Vagina (tissue), 2 donors: ENCODE measurements around the gene NPAS3. TPM values are rescaled to one million over a fixed set of nuclear protein-coding genes. Genes with fewer than 3 reads are reported as not detected.

Experiments
- DNase-seq, 2 donors: peaks; one replicate each; pipeline ENCODE4 v3.0.0-alpha.2; 2017; ENCODE audit errors: extremely low spot score in 2 of 2
- H3K27ac ChIP-seq: fragments of 200-600 bp; sonication (generic); one replicate; pipeline ENCODE4 v1.5.1; 2019
- H3K27me3 ChIP-seq: fragments of 200-600 bp; sonication (generic); one replicate; pipeline ENCODE4 v1.5.1; 2019
- H3K36me3 ChIP-seq, 2 donors: fragments of 200-600 bp; sonication (generic); one replicate each; pipeline ENCODE4 v1.5.1; 2017 to 2019
- H3K4me1 ChIP-seq: fragments of 200-600 bp; sonication (generic); one replicate; pipeline ENCODE4 v1.5.1; 2019
- H3K4me3 ChIP-seq, 2 donors: fragments of 200-600 bp; sonication (generic); 1 replicate in 1 of 2; 2 replicates in 1 of 2; pipeline ENCODE4 v1.5.1; 2016 to 2019
- H3K9me3 ChIP-seq: fragments of 200-600 bp; sonication (generic); one replicate; pipeline ENCODE4 v1.5.1; 2019
- CTCF ChIP-seq, 3 experiments: fragments of 450-650 bp in 2 of 3; fragments of 200-600 bp in 1 of 3; sonication (generic) in 1 of 3; IDR thresholded peaks; one replicate each; pipeline ENCODE4 v1.5.1; 2017 to 2019; ENCODE audit warnings: antibody characterized with exemption in 3 of 3, mild to moderate bottlenecking in 2 of 3, moderate library complexity in 2 of 3
- POLR2A ChIP-seq, 2 donors: fragments of 450-650 bp; IDR thresholded peaks; one replicate each; pipeline ENCODE4 v1.6.1; 2017; ENCODE audit warnings: antibody characterized with exemption in 2 of 2, mild to moderate bottlenecking in 2 of 2, moderate library complexity in 2 of 2
- POLR2AphosphoS5 ChIP-seq, 2 donors: sonication (generic); formaldehyde crosslinking; IDR thresholded peaks; one replicate each; pipeline ENCODE4 v1.9.0; 2017; ENCODE audit warnings: antibody characterized with exemption in 2 of 2, mild to moderate bottlenecking in 2 of 2, low read depth in 1 of 2; ENCODE audit not compliant: insufficient read depth in 1 of 2
- intact Hi-C: fragments of 100-400 bp; cut with DNase I; formaldehyde crosslinking; loops from one replicate; pipeline ENCODE4 v1.15.1; 2023
- total RNA-seq: library from RNA; depleted of rRNA; stranded (reverse); fragments of >200 nt; gene quantifications from one replicate; pipeline ENCODE4 v1.2.3, GENCODE V29; 2016

The NPAS3 gene
- total RNA-seq, 1 donor from 2014 or later: 1.2 TPM

- DNase-seq: no peak
- intact Hi-C loops: no loop called here
- H3K4me3 ChIP-seq: no peak overlapping the region
- TF ChIP-seq POLR2AphosphoS5 (IDR thresholded peaks at IDR 0.05; ENCODE audit: insufficient read depth in 1 of 2, low read depth in 1 of 2): no peak
- TF ChIP-seq POLR2A (IDR thresholded peaks at IDR 0.05): no peak
- no peak for TF ChIP-seq CTCF (IDR thresholded peaks at IDR 0.05)
- H3K27me3 ChIP-seq: no peaks in the 10 kb centered on the region
- H3K27ac ChIP-seq: no peak overlapping the region
- no peaks in the 10 kb centered on the region for H3K36me3 ChIP-seq
- no peaks in the 10 kb centered on the region for H3K9me3 ChIP-seq
- H3K4me1 ChIP-seq: no peaks in the 10 kb centered on the region
Observed at GRCh38 chr14:33726685-33727084, 788.0 kb downstream of the NPAS3 start.

DNA sequence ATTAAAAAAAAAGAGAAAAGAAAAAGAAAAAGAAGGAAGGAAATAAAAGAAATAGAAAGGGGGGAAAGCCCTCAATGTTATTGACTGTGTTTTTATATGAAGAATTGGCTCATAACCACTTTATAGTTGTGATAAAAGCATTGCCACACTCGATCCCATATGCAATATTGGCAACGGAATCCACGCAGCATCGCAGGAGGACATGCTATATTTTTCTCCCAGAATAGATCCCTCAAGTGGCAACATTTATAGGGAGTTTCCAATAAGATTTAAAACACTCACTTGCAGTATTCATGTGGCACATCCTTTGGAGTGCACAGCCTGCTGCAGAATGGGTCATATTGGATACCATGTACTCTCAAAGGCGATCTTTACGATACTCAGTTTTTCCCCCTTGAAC is 788.9 kb downstream of the NPAS3 start:
- no peaks in the 10 kb centered on the region for H3K9me3 ChIP-seq
- no peak overlapping the region for H3K4me3 ChIP-seq
- TF ChIP-seq CTCF (IDR thresholded peaks at IDR 0.05) (no peak), POLR2A (IDR thresholded peaks at IDR 0.05) (no peak), POLR2AphosphoS5 (IDR thresholded peaks at IDR 0.05; ENCODE audit: insufficient read depth in 1 of 2, low read depth in 1 of 2) (no peak)
- no peak overlapping the region for H3K27ac ChIP-seq
- intact Hi-C loops: no loop called here
- no peaks in the 10 kb centered on the region for H3K27me3 ChIP-seq
- DNase-seq: no peak
- H3K36me3 ChIP-seq: no peaks in the 10 kb centered on the region
- H3K4me1 ChIP-seq: no peaks in the 10 kb centered on the region

- Histone ChIP-seq H3K4me3 (no peak overlapping the region), H3K36me3 (no peaks in the 10 kb centered on the region), H3K27ac (no peak overlapping the region), H3K4me1 (no peaks in the 10 kb centered on the region), H3K9me3 (no peaks in the 10 kb centered on the region), H3K27me3 (no peaks in the 10 kb centered on the region)
- TF ChIP-seq POLR2AphosphoS5 (IDR thresholded peaks at IDR 0.05; ENCODE audit: insufficient read depth in 1 of 2, low read depth in 1 of 2) (no peak), POLR2A (IDR thresholded peaks at IDR 0.05) (no peak), CTCF (IDR thresholded peaks at IDR 0.05) (no peak)
- no peak for DNase-seq
- intact Hi-C loops: no loop called here
Observed at GRCh38 chr14:33728010-33728498, 789.4 kb downstream of the NPAS3 start.

DNA sequence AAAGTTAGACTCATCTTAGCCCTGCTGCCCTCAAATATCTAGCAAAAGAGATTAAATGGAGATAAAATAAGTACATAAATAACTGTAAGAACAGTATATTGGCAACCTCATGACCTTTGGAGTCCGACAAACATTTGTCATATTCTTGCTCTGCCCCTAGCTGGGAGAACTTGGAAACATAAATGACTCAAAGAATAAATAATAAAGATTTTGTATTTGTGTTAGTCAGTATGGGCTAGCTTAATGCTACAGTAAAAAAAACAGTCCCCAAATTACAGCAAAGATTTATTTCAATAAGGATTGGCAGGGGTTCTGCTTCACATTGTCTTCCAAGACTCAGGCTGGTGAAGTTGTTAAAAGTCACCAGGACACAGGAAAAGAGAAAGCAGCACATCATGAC is 791.5 kb downstream of the NPAS3 start:
- Histone ChIP-seq H3K27me3 (no peaks in the 10 kb centered on the region), H3K4me3 (no peak overlapping the region), H3K27ac (no peak overlapping the region), H3K9me3 (no peaks in the 10 kb centered on the region), H3K4me1 (no peaks in the 10 kb centered on the region), H3K36me3 (no peaks in the 10 kb centered on the region)
- DNase-seq: no peak
- TF ChIP-seq POLR2A (IDR thresholded peaks at IDR 0.05) (no peak), POLR2AphosphoS5 (IDR thresholded peaks at IDR 0.05; ENCODE audit: insufficient read depth in 1 of 2, low read depth in 1 of 2) (no peak), CTCF (IDR thresholded peaks at IDR 0.05) (no peak)
- intact Hi-C loops: no loop called here

- no peak for DNase-seq
- Histone ChIP-seq H3K27ac (no peak overlapping the region), H3K36me3 (no peaks in the 10 kb centered on the region), H3K9me3 (no peaks in the 10 kb centered on the region), H3K4me3 (no peak overlapping the region), H3K4me1 (no peaks in the 10 kb centered on the region), H3K27me3 (no peaks in the 10 kb centered on the region)
- intact Hi-C loops: no loop called here
- TF ChIP-seq CTCF (IDR thresholded peaks at IDR 0.05) (no peak), POLR2AphosphoS5 (IDR thresholded peaks at IDR 0.05; ENCODE audit: insufficient read depth in 1 of 2, low read depth in 1 of 2) (no peak), POLR2A (IDR thresholded peaks at IDR 0.05) (no peak)
Observed at GRCh38 chr14:33732175-33732574, 793.5 kb downstream of the NPAS3 start.
